ENCODE measurements around the gene SASH1. TPM values are rescaled to one million over a fixed set of nuclear protein-coding genes. Genes with fewer than 3 reads are reported as not detected.

SASH1 gene
- total RNA-seq, 1 donor: 39.7 TPM

DNA sequence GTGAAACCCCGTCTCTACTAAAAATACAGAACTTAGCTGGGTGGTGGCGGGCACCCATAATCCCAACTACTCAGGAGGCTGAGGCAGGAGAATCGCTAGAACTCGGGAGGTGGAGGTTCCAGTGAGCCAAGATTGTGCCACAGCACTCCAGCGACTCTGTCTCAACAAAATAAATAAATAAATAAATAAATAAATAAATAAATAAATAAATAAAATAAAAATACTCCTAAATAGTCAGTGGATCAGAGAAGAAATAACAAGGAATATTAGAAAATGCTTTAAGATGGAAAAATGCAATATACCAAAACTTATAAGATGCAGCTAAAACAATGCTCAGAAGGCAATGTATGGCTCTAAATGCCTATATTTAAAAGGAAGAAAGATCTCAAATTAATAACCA is 39.0 kb upstream of the SASH1 start:
- no peak overlapping the region for H3K4me3 ChIP-seq (ENCODE audit: low read depth, low read length)
- TF ChIP-seq, protein P1, sequence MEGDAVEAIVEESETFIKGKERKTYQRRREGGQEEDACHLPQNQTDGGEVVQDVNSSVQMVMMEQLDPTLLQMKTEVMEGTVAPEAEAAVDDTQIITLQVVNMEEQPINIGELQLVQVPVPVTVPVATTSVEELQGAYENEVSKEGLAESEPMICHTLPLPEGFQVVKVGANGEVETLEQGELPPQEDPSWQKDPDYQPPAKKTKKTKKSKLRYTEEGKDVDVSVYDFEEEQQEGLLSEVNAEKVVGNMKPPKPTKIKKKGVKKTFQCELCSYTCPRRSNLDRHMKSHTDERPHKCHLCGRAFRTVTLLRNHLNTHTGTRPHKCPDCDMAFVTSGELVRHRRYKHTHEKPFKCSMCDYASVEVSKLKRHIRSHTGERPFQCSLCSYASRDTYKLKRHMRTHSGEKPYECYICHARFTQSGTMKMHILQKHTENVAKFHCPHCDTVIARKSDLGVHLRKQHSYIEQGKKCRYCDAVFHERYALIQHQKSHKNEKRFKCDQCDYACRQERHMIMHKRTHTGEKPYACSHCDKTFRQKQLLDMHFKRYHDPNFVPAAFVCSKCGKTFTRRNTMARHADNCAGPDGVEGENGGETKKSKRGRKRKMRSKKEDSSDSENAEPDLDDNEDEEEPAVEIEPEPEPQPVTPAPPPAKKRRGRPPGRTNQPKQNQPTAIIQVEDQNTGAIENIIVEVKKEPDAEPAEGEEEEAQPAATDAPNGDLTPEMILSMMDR (IDR thresholded peaks at IDR 0.05; ENCODE audit: insufficient read depth, low read depth, low read length): no peak
- no peak for DNase-seq (ENCODE audit: low read depth)

DNA sequence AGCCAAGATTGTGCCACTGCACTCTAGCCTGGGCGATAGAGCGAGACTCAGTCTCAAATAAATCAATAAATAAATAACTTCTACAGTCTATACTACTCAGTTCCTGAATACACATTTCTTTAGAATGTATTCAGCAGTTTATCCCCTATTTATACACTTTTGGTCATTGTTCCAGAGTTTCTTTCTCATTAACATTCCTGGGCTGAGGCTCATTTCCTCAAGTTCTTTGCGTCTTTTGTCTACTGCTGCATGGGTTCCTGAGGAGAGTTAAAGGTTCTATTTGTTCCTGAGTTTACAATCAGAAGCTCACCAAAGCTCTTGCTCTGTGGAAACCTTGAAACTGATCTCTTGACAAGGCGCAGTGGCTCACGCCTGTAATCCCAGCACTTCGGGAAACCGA is 37.7 kb upstream of the SASH1 start:
- TF ChIP-seq, protein P1 (IDR thresholded peaks at IDR 0.05; ENCODE audit: insufficient read depth, low read depth, low read length): no peak
- DNase-seq (ENCODE audit: low read depth): no peak
- H3K4me3 ChIP-seq (ENCODE audit: low read depth, low read length): no peak overlapping the region

DNA sequence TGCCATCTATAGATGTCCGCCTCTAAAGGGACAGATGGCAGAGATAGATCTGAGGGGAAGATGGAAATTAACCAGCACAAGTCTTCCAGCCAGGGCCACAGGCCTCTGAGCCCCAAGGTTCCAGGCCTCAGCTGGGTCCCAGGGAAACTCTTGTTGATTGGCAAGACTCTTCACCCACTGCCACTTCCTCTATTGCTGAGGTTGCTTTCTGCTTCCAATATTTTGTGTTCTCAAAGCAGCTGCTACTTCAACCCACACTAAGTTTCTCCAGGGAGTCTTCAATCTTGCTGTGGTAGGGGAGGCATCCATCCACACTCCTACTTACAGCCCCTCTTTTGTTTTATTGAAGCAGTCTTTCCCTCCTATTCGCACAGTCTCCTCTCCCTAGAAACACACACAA is 36.4 kb upstream of the SASH1 start:
- DNase-seq (ENCODE audit: low read depth): no peak

DNA sequence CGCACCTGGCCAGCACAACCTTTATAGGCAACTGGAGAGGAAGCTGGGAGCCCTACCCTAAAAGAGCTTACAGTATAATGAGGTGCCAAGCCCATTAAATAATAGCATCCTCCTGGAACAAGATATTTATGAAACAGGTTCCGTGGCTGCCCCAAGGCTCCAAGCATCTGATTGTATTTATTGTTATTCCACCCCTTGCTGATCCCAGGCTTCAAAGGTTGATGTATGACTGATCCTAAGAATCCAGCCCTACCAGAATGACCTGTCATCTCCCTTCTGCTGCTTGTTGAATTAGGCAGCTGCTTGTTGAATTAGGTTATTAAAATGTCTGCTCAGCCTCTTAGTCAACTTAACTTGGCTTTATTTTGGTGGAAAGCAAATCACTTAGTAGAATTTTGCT is 35.2 kb upstream of the SASH1 start:
- TF ChIP-seq, protein P1 (IDR thresholded peaks at IDR 0.05; ENCODE audit: insufficient read depth, low read depth, low read length): no peak
- DNase-seq (ENCODE audit: low read depth): no peak

More for the DNA sequence above, 36.4 kb upstream of the SASH1 start:
- TF ChIP-seq, protein P1 (IDR thresholded peaks at IDR 0.05; ENCODE audit: insufficient read depth, low read depth, low read length): no peak
- H3K4me3 ChIP-seq (ENCODE audit: low read depth, low read length): no peak overlapping the region

DNA sequence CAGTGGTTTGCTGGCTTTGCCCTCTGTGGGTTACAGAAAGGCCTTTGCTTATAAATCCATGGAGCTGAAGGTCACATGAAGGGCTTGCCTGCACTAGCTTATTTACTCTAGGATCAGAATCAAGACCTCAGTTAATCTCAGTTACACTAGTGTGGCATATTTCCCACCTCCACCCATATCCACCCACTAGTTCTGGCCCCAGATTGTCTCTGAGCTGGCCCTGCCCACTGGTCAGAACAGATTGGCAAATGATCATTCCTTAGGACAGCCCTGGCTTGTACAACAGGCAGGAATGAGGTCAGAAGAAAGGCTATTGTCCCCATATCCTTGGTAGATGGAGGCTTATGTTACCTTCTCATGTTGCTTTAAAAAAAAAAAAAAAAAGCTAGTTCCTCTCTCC is 33.3 kb upstream of the SASH1 start:
- TF ChIP-seq, protein P1 (IDR thresholded peaks at IDR 0.05; ENCODE audit: insufficient read depth, low read depth, low read length): no peak

More for the DNA sequence above, 35.2 kb upstream of the SASH1 start:
- no peak overlapping the region for H3K4me3 ChIP-seq (ENCODE audit: low read depth, low read length)

DNA sequence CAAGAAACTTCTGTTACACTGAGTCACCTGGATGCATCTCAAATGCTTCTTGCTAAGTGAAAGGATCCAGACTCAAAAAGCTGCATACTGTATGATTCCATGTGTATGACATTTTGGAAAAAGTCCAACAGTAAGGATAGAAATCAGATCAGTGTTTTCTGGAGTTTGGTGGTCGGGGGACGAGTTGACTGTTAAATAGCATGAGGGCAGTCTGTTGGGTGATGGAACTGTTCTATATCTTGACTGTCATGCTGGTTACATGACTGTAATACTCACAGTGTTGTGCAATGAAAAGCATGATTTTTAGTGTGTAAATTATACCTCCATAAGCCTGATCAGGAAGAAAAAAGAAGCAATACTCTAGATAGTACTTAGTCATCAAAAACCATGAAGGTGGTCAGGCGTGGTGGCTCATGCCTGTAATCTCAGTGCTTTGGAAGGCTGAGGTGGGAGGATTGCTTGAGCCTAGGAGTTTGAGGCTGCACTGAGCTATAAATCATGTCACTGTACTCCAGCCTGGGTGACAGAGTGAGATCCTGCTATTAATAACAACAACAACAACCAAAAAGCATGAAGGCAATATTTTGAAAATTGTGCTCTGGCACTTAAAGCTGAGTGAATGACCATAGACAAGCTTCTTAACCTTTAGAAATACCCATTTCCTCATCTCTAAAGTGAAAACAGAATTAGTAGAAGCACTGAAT is 30.5 kb upstream of the SASH1 start:
- DNase-seq (ENCODE audit: low read depth): peak; percentile 51
- H3K4me3 ChIP-seq (ENCODE audit: low read depth, low read length): no peak overlapping the region
- TF ChIP-seq, protein P1 (IDR thresholded peaks at IDR 0.05; ENCODE audit: insufficient read depth, low read depth, low read length): no peak

More for the DNA sequence above, 33.3 kb upstream of the SASH1 start:
- H3K4me3 ChIP-seq (ENCODE audit: low read depth, low read length): no peak overlapping the region
- peak; percentile 76 for DNase-seq (ENCODE audit: low read depth)

DNA sequence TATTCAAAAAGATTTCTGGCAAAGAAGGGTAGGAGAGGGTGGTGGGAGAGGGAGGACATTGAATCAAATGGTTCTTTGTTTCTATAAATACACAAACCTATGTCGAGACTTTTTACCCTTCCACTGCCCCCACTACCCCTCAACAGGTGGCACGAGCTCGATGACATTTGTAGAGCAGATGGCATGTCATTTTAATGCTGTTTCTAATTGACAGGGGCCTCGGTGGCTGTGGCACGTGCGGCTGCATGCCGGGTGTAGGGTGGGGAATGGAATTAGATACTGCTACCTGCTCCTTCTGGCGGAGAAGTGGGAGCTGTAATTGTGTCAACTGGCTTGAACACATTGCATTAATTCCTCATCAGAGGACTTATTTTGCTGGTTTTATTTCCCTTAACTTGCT is 29.1 kb upstream of the SASH1 start:
- TF ChIP-seq, protein P1 (IDR thresholded peaks at IDR 0.05; ENCODE audit: insufficient read depth, low read depth, low read length): no peak
- no peak overlapping the region for H3K4me3 ChIP-seq (ENCODE audit: low read depth, low read length)
- no peak for DNase-seq (ENCODE audit: low read depth)
